Stimulated activated CD4-positive, alpha-beta T cell treated with anti-CD3 and anti-CD28 coated beads, TNF-alpha, amount 100 ng/mL, for 48 hours (primary cell): ENCODE results near the gene LBHD1.
"Not testable (repeated sequence)": the region's sequence is repeated elsewhere in the genome, so short reads cannot be mapped to it uniquely, and the experiment has no call there.

Experiments used
- DNase-seq, 3 donors: peaks; one replicate each; pipeline ENCODE4 v3.0.0-alpha.2; 2020; ENCODE audit warnings: low read depth in 3 of 3

The LBHD1 gene

GRCh38 chr11:62665075-62665598 lies 6.9 kb downstream of the LBHD1 start, which contains the start of the genes C11orf98 and CSKMT:
Gene C11orf98 (minus strand): TSS chr11:62665210. CDS start chr11:62665169, 41 bp downstream.
Gene CSKMT (plus strand): TSS chr11:62665312. CDS start chr11:62665880, 568 bp downstream.
- DNase-seq: peak; percentile 92 to 97 (median 92)

- DNase-seq: peak in 2 of 3 donors; percentile 24 to 48
Observed at GRCh38 chr11:62664405-62665074, 7.5 kb downstream of the LBHD1 start.

- no peak for DNase-seq
Observed at GRCh38 chr11:62656796-62657429, 15.2 kb downstream of the LBHD1 start.

GRCh38 chr11:62654297-62654696 lies 17.8 kb downstream of the LBHD1 start:
- DNase-seq: no peak

GRCh38 chr11:62652161-62653006 lies 19.7 kb downstream of the LBHD1 start:
- no peak for DNase-seq

GRCh38 chr11:62650283-62650682 lies 21.8 kb downstream of the LBHD1 start:
- not testable (repeated sequence) for DNase-seq

GRCh38 chr11:62649486-62649885 lies 22.6 kb downstream of the LBHD1 start:
- no peak for DNase-seq

- no peak for DNase-seq
Observed at GRCh38 chr11:62648967-62649364, 23.1 kb downstream of the LBHD1 start.

- no peak for DNase-seq
Observed at GRCh38 chr11:62648185-62648966, 23.7 kb downstream of the LBHD1 start.

GRCh38 chr11:62647609-62648005 lies 24.5 kb downstream of the LBHD1 start:
- DNase-seq: no peak

- no peak for DNase-seq
Observed at GRCh38 chr11:62646825-62647608, 25.1 kb downstream of the LBHD1 start.

GRCh38 chr11:62645946-62646824 lies 25.9 kb downstream of the LBHD1 start, which contains the start of gene GANAB:
Gene GANAB (minus strand): TSS chr11:62646613. CDS start chr11:62646599, 14 bp downstream.
- DNase-seq: peak; percentile 99 to 100 (median 99)

- no peak for DNase-seq
Observed at GRCh38 chr11:62645671-62645945, 26.5 kb downstream of the LBHD1 start.

- no peak for DNase-seq
Observed at GRCh38 chr11:62644220-62644619, 27.8 kb downstream of the LBHD1 start.

- no peak for DNase-seq
Observed at GRCh38 chr11:62632492-62632891, 39.6 kb downstream of the LBHD1 start.

- no peak for DNase-seq
Observed at GRCh38 chr11:62627713-62628112, 44.4 kb downstream of the LBHD1 start.

GRCh38 chr11:62622476-62623089 lies 49.5 kb downstream of the LBHD1 start:
- DNase-seq: no peak

- peak; percentile 93 to 95 (median 94) for DNase-seq
Observed at GRCh38 chr11:62621567-62622470, 50.2 kb downstream of the LBHD1 start, which contains the start of gene B3GAT3. Gene B3GAT3 (minus strand): TSS chr11:62621986. CDS start chr11:62621947, 39 bp downstream.
